T follicular helper cell (primary cell): ENCODE data around the gene DENND1A.

Experiments
- DNase-seq: peaks from one replicate; pipeline ENCODE4 v3.0.0-alpha.2; 2020; ENCODE audit warnings: low read depth

The DENND1A gene

DNA sequence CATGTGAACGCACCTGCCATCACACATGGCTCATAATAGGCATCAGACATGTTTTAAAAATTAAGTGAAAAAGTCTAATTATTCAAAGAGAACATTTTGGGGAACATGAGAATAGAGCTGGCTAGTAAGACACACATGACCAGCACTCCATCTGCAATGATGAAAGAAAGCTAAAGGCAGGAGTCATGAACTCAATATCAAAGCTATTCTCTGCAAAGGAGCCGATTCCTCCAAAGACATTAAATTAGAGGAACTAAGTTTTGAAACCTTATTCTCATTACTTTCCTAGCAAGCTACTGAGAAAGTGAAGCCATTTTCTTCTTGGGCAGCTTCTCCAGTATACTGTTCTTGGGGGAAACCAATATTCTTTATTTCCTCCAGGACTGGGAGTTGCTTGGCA lies 401.9 kb downstream of the DENND1A start:
- DNase-seq: no peak

DNA sequence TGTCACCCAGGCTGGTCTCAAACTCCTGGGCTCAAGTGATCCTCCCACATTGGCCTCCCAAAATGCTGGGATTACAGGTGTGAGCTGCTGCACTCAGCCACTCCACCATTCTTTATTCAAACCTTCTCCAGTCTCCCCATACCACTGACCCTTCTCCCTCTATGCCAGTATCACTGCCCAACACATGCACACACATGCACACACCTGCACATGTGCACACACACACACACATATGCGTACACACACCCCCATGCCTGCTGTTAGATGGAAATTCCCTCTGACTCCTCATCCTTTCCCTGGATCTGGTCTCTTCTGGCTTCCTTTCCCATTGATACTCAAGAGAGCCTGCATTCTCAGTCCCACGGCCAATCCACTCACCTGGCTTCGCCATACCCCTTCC lies 404.0 kb downstream of the DENND1A start:
- no peak for DNase-seq

DNA sequence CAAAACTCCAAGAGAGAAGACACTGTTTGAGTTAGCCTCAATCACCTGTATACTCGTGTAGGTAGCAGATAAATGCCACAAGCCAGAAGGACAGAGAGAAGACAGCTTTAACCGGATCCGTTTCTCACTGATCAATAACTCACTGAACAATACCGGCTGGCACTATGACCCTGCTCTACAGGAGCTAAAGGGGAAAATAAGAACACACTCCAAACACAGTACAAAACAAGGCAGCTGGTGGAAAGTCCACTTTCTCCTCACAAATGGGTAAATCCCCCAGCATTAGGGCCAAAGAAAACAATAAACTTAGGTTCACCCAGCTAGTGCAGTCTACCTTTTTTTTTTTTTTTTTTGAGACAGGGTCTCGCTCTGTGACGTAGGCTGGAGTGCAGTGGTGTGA lies 404.5 kb downstream of the DENND1A start:
- DNase-seq: no peak

DNA sequence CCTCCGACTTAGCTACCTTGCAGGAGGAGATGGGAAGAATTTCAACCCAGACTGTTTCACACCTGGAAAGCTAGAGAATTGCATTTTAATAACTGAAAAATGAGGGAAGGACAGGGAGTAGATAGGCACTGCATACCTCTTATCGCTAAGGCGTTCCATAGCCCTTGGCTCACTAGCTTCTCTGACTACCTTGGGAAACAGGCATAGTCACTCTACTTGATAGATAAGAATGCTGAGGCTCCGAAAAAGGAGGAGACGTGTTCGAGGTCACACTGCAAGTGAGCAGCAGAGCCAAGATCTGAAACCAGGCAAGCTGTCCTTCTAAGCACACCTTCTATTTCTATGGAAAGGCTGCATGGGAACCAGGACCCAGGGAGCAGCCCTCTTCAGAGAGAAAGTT lies 405.1 kb downstream of the DENND1A start:
- DNase-seq: no peak

DNA sequence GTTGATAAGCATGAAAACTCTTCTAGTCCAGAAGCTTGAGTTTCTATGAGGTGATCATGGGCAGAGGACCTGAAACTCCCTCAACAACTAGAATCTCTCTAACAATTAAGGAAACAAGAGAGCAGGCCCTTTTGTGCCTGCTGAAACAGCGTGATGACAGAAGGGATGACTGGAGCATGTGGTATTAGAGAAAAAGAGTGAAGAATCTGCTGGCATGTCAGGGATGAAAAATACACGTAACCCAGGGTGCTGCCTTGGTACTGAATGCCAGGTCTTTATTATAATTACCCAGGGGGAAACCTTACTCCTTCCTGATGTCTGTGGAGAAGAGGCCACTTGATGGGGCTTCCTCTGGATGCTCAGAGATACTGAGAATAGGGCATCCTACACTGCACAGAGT lies 406.1 kb downstream of the DENND1A start:
- DNase-seq: no peak

DNA sequence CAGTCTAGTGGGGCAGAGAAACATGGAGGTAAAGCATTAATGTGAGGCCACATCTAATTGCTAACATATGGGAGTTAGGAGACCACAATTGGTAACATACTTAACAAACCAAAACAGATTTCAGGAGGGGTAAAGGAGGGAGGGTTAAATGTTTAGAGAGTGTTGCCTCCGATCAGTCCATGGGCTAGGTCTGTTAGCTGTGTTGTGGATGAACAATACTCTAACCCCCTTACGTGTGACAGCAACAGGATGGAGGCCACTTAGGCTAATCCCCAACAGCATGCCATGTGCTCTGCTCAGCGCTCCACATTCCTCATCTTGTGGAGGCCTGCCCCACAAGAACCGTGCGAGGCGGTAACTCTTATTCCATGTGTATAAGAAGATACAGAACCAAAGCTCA lies 406.9 kb downstream of the DENND1A start:
- no peak for DNase-seq

DNA sequence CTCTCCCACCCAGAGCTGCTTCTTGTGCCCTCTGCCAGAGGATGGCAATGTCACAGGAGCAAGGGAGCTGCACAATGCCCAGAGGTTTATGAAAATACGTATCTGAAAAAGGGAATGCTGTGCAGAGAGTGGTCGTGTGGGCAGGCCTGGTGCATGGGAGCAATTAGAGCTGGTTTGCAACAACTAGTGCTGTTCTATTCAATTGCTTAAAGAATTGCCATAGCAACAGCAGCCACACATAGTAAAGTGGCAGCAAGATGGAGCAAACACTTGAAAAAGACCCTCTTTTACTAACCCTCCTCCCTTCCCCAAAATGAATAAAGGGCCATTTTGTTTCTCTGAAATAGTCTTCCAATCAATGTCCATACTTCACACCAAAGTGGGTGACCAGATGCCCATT lies 407.7 kb downstream of the DENND1A start:
- DNase-seq: no peak

DNA sequence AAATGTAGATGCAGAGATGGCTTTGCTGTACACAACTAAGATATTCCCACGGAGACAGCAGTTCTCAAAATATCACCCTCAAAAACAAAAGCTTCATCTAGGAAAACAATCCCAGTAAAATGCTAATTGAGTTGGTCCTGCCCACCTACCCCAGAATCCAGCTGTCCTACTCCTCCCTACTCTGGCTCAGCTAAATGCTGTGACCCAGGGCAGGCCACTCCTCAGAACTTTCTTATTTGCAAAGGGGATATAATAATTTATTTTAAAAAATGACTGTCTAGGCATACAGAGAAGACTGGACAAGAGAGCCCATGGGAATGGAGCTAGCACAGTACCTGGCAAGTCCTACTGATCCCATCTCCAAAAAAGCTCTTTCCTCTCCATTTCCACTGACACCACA lies 411.6 kb downstream of the DENND1A start:
- DNase-seq: no peak

DNA sequence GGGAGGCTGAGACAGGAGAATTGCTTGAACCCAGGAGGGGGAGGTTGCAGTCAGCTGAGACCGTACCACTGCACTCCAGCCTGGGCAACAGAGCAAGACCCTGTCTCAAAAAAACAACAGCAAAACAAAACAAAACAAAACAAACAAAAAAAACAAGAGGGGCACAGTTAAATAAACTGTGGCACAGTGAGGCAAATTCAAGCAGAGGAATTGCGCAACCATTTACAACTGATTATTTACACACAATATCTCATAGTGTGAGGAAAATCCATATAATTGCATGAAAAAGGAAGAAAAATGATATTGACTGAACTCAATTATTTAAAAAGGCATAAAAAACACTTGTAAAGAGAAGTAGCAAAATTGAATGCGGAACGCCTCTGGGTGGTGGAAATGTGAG lies 412.4 kb downstream of the DENND1A start:
- DNase-seq: no peak

DNA sequence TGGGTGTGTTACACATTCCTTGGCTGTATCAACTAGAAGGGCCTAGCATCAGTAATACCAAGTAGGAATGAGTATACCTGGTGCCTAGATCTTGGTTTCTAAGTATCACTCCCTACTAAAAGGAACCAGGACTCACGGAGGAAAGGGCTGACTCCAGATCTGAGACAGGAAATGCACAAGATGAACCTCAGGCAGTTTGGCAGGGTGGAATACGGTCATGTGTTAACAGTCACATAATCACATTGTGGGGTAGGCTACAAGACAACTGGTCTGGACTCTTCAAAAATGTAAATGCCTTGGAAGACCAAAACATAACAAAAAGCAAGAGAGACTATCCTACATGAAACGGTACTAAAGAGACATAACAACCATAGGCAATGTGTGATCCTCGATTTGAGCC lies 415.2 kb downstream of the DENND1A start:
- DNase-seq: no peak

DNA sequence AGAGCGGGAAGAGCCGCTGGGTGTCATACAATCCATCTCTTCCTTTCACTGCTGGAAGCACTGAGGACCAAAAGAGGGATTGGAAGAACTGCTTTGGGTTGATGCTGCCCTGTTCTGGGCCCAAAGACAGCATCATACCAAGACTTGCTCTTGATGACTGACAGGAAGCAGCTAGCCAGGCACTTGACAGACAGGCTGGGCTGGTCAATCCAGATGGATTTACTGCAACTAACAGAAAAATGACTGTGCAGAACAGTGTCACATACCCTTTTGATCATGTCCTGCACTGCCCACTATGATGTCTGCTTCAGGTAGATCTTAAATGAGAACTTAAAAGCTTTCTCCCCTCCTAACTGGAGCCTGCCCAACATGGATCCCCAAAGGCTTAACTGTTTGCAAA lies 416.4 kb downstream of the DENND1A start:
- no peak for DNase-seq

DNA sequence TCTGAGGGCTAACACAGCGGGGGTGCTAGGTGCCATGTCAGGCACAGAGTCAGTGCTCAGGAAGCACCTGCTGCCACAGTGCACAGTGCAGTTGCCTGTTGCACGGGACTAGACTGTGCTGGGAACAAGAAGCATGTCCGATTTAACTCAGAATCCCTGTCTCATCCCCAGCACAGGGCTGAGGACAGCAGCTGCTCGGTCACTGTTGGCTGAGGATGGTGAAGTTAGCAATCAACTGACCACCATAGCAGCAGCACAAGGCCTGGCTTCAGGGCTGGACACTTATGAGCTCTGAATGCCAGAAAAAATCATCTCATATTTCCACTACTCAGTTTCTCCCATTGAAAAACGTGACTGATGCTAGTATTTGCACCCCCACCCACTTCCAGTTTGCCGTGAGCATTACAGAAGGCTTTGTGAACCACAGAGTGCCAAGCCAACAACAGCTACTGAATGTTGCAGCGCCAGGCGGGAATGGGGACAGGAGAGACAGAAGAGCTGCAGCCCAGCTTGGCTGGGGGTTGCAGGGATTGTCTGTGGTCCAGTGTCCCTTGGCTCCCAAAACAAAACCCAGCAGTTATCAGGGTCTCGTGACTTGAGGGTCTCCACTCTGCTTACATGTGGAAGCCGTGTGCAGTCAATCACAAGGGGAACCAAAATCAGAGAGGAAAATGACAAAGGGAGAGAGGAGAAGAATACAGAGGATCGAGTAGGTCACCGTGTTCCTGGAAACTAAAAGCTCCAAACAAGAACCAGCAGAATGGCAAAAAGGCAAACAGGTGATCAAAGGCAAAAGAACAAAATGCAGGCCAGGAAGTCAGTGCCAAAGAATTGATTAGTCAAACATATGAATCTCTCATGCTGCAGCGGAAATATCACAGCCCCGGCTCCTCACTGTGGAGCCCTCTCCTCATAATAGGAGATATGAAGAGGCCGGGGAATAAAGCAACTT lies 418.3 kb downstream of the DENND1A start:
- DNase-seq: no peak

DNA sequence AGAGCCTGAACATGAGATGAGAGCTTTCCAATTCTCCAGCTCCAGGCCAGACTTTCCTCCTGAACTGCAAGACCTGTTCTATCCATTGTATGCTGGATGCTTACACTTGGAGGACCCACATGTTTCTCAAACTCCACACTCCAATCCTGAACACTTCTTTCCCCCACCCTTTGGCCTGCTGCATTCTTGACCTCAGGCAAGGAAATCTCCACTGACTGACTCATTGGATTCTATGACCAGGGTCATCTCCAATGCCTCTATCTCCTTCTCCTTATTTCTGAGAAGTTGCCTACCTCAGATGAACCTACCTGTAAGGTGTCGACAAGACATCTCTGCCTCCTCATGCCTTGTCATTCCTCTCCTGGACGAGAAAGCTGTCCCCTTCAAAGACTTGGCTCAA lies 420.3 kb downstream of the DENND1A start:
- no peak for DNase-seq

DNA sequence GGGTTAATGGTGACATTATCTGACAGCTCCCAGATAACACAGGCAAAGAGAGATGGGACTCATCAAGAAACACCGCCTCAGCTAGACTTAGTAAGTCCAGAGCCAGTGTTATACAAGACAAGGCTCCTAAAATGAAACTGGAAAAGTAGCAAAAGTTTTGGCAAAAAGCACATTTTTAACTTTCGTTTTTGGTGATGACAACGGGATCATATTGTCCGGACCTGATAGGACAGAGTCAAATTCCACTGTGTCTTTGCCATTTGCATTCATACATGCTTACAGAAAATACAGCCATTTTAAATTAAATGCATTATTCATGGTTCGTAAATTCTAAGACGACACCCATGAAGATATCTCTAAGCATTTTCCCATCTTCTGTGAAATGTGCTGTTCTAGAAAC lies 421.9 kb downstream of the DENND1A start:
- DNase-seq: no peak

DNA sequence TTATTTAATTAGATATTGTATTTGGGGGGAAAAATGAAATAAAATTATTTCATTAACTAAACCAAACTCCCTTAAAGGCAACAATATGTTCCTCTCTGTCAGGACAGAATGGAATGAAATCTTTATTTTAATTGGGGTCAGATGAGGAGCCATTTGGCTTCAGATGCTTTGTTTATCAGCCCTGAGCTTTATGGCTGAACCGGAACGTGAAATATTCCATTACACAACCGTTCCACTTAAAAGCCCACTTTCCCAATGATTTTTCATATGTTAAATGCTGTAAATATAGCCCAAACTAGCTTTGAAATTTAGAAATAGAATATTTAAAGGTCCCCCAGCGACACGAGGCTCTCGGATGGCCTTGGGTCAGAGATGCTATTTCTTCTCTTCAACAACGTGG lies 424.4 kb downstream of the DENND1A start:
- no peak for DNase-seq

DNA sequence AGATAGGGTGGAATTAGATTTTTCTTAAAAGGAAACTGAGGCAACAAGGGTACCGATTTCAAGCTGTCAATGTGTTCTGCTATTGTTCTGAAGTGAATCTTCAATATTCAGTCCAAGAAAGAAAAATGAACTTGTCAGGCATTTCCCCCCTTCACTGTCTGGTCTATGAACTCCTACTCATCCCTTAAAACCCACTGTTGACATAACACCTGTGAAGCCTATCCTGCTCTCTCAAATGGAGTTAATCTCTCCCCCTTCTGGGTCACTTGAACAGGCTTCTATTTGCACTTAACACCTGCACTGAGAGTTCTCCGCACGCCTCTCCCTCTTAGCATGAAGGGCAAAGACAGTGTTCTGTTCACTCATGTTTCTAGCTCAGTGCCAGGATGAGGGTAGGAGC lies 429.6 kb downstream of the DENND1A start:
- no peak for DNase-seq

DNA sequence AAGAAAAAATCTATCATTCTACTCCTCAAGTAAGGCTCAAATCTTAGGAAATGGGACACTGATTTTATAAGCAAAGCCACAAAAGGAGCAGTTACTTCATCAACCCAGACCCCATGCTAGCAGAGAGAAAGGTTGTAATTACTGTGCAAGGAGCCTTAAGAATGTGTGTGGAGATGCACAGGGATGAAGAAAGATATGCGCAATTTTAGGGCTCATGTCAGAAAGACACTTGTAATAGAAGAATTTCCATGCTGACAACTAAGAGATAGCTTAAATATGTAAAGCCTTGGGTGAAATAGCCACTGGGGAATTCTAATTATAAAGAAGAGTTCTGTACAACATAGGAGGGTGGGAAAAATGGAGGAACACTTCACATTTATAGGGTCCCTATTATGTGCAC lies 432.1 kb downstream of the DENND1A start:
- no peak for DNase-seq

DNA sequence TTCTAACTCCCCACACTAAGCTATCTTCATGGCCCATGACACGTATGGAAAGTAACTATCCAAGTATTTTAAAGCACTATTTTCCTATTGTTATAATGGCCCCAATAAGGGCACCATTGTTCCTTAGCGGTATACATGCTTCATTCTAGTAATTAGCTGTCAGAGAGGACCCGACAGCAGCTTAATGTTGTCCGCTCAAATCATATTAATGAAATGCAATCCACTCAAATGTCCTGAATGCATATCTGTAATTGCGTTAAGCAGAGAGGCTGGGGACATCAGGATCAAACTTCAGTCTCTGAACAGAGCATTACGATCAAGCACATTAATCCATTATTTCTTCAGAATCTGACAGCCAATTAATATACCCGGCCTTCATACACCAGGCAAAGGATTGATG lies 434.2 kb downstream of the DENND1A start:
- no peak for DNase-seq

DNA sequence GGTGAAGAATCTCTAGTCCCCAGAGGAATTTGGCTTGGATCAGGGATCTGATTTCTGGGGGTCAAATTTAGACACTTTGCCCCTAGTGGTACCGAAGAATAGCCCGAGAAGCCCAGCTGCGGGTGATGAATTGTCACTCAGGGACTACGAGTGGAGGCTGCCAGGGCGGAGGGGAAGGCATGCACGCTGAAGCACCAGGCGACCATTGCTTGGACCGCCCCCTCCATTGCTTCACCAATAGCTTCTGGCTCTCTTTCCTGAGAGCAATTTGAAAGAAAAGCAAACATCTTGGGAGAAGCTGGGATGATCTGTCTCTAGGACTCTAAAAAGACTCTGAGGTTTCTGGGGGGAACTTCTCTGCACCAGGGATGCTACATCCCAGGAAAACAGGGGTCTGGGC lies 436.3 kb downstream of the DENND1A start:
- DNase-seq: no peak

DNA sequence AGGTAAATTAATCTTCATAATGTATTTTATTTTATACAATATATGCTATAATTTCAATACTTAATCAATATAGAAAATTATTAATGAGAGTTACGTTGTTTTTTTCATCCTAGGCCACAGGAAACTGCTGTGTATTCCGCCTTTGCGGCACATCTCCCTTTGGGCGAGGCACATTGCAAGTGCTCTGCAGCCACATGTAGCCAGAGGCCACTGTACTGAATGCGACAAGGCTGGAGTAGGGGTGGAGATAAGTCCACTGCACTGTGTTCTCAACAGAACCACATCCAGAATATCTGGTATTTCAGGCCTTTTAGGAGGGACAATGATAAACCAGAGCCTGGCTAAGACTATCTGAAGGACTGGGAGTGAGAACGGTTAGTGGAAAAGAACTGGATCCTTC lies 439.2 kb downstream of the DENND1A start:
- no peak for DNase-seq

DNA sequence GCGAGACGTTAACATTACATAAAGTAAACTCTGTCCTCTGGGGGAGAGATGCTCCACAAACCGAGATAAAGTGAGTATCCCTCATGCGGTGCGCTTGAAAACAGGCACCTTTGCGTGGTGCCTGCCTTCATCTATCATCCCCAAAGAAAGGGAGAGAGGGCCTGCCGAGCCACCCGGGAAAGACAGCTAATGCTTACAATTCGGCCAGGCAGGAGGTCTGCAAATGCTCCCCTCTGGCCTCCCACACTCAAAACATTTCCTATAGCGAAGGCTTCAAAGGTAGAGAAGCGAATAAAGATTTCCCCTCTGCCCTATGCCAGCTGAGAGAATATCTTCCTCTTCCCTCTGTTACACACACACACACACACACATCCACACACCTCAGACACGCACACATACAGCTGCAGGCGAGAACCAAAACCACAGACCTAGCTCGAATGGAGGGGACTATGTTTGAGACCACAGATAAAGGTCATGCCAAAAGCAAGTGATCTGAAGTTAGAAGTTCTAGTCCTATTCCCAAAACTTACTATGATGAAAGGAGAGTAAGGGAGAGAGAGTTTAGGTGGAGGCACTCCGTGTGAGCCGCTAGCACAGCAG lies 441.1 kb downstream of the DENND1A start:
- DNase-seq: no peak

DNA sequence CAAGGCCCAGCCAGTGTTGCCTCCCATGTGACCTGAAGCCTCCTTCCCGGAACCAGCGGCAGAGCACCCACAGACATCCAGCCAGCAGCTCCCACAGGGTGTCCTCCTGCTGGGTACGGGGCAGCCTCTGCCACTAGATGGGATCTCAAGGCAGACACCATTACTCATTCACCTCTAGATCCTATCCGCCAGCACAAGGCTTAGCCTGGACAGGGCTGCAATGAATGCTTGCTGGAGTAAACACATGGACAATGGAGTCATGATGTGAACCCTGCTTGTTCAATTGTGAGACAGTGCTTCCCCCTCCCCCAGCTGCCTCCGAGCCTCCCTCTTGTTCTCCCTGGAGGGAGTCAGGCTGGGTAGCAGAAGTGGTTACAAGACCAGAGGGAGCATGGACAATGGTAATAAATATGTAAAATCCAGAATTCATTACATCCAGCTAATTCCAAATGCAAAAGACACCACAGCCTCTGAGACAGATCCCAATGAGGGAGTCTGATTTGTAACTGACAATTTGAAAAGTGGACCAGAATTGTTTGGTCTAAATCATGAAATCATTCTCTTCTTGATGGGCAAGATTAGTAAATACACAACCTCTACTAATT lies 441.9 kb downstream of the DENND1A start:
- no peak for DNase-seq

DNA sequence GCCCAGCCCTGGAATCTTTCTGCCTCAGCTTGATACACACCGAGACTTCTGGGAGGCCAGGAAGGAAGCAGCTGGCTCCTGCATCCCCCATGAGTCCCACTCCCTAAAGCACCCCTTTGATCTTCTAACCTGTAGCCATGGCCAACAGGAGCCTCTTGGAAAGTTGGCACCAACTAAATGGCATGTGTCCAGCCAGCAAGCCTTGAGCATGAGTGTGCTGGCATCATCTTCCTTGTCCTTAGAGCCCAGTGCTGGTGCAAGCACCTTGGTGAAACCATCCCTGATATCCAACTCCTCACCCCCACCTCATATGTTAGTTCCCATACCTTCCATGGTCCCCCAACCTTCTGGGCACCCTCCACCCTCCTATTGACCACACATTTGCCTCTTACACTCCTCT lies 443.5 kb downstream of the DENND1A start:
- no peak for DNase-seq
